NCI-H146 treated with DMSO at 0.1 percent for 48 hours (cell line): ENCODE results near the gene CXorf65.

Source experiments
- DNase-seq: peaks from one replicate; lab custom pipeline; 2025; ENCODE audit not compliant: unreplicated experiment; lab: John Stamatoyannopoulos, UW

Gene CXorf65

GRCh38 chrX:71067712-71068043 is 38.9 kb downstream of the CXorf65 start:
- no peak for DNase-seq

- DNase-seq = no peak
Observed at GRCh38 chrX:71067089-71067488, 39.5 kb downstream of the CXorf65 start.

- DNase-seq = no peak
Observed at GRCh38 chrX:71060127-71060526, 46.4 kb downstream of the CXorf65 start.

GRCh38 chrX:71057848-71058530 is 48.6 kb downstream of the CXorf65 start:
- DNase-seq = no peak

GRCh38 chrX:71056867-71057266 is 49.7 kb downstream of the CXorf65 start:
- DNase-seq = no peak
